Measurements from ENCODE around the gene ZNG1A.
"Not testable (repeated sequence)": the region's sequence is repeated elsewhere in the genome, so short reads cannot be mapped to it uniquely, and the experiment has no call there.

The ZNG1A gene

DNA sequence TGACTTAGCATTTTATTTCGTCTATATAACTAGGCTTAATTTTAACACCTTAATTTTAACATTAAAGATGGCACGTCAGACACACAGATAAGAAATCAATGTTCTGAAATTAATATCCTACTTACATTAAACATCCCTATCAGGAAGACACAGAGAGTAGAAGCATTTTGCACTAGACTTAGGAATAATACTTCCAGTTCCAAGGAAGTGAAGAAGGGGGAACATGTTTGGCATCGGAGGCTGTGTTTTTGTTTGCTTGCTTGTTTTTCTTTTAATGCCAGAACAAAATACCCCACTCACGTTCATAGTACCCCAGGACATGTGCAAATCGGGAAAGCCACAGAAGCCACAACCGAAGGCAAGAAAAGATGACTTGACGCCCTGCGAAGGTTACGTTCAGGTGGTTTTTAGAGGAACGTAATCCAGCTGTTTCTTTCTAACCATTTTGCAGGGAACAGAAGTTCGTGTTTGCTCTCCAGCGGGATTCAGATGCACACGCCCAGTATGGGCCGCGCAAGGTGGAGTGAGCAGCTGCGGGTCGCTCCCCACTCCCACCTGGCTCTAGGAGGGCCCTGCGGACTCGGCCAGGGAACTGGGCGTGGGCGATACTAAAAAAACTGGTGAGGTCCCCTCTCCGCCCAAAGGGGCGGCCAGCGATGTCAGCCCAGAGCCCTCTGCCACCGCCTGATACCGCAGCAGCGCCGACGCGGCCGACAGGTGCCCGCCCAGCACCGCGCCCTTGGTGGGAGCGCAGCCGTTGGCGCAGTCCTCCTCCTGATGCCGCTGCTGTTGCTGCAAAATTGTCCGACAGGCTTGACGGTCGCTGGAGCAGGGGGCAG is 62.4 kb downstream of the ZNG1A start:
- FAIRE-seq; DNase-seq (ENCODE audit: insufficient read length): not testable (repeated sequence)

DNA sequence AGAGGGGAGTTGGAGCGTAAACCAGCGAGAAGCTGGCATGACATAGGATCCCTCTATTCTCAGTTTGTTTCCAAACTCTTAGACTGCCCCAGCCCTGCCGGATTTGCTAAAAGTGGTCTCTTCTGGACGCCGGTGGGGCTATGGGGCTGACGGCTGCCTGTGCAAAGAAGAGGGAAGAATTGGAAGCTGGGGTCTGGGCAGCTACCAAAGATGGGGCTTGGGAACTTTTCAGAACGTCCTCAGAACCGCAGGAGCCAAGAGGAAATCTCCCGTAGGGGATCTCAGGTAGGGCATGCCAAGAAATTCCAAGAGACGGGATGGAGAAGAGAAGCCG is 63.8 kb downstream of the ZNG1A start:
- DNase-seq (ENCODE audit: insufficient read length); FAIRE-seq: not testable (repeated sequence)

DNA sequence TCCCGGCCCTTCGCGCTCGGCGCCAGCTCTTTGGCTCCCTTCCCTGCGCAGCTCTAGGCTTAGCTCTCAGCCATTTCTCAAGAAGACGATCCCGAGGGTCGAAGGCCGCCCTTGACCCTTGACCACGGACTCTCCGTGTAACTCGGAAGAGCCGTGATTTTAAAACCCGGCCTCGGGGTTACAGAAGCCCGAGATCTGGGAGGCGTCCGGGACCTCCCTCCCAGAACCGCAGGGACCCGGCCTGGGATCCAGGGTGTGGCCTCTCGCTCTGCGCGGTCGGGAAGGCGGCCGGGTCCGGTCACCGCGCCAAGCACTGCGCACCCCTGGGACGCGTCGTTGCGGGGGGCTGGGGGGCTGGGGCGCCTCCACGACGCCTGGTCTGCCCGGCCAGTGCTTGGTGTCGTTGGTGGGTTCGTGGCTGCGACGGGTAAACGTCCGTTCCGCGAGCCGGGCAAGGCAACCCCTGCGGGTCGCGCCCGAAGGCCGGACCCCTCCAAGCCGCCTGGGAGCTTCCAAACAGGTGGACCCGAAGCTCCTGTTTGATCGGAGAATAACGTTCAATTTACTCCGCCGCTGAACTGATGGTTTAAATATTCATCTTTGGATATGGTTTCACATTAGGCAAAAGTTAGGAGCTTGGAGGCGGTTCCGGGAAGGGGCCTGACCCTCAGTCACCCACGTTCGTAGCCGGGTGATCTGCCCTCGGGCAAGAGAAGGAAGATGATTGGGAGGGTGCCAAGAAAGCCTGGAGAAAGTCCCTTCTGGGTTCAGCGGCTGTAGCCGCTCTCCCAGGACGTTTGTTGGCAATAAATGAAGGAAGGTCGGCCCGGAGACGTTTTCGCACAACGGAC is 64.4 kb downstream of the ZNG1A start:
- not testable (repeated sequence) for FAIRE-seq; DNase-seq (ENCODE audit: insufficient read length)

- DNase-seq (ENCODE audit: insufficient read length); FAIRE-seq: not testable (repeated sequence)
Observed at GRCh38 chr9:113468-114266, 65.2 kb downstream of the ZNG1A start.

DNA sequence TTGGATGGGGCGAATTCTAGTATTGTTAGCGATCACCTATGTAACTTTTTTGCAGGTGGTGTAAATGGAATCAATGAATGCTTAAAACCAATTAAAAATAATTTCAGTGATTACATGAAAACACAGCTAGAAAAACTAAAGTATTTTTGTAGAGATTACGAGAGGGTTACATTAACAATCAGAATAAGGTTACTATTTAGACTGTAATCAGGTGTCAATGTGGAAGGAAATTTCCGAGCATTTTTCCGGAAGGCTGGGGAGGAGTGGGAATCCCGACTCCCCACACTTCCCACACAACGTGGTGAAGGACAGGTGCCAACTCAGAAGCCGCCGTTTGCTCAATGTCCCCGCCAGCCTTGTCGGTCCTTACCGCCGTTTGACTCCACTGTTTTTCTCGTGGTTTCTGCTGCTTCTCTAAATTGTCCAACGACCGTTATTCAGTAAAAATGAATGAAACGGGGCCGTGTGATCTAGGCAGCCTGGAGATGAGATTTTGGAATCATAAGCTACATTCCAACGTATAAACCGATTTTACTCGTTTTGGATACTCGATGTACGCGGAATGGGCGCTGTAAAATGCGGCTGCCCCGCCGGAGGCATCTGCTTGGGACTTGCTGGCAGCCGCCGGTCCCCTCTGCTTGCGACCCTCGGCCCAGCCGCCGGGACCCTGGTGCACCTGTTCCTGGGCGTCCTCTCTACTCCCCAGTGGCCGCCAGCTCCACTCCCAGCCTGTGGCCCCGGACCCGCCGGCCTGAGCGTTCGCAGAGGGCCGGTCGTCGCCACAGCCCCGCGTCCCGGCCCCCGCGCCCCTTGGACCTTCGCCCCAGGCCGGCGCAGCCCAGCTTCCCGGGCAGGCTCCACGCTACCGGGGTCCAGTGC is 66.0 kb downstream of the ZNG1A start:
- DNase-seq (ENCODE audit: insufficient read length); FAIRE-seq: not testable (repeated sequence)

DNA sequence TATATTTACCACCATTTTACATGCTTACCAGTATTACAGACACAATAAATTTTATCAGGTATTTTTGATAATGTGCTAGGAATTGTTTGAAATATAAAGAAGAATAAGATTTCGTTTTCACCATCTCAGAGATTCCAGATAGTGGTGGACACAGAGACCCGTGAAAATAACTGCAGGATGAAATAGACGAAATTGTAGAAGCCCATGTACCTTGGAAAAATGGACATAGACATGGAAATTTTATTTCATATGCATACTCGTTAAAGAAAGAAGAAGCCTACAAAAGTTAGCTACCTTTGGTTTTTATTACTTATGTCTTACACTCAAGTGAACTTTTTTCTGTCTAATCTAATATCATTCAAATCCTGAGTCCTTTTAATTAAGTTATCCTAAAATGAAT is 68.2 kb downstream of the ZNG1A start:
- not testable (repeated sequence) for FAIRE-seq; DNase-seq (ENCODE audit: insufficient read length)

DNA sequence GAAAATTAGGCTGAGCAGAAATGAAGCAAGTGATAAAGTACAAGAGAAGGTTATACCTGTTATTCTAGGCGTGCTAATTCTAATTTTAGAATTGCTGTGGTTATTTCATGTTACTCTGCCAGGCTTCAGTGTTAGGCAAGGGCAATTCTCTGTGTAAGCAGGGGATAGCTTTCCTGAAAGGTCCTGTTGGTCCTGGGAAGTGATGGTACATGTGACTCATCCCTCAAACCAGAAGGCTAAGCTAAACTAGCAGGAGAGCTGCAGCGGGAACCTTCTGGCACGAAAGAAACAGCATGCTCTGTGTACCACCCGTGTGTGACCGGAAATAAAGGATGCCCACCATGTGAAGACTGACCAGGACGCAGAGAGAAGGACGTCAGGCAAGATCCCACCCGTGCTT is 69.3 kb downstream of the ZNG1A start:
- FAIRE-seq; DNase-seq (ENCODE audit: insufficient read length): not testable (repeated sequence)

GRCh38 chr9:108742-109495 is 69.9 kb downstream of the ZNG1A start:
- DNase-seq (ENCODE audit: insufficient read length); FAIRE-seq: not testable (repeated sequence)

GRCh38 chr9:105991-106390 is 72.9 kb downstream of the ZNG1A start:
- DNase-seq (ENCODE audit: insufficient read length); FAIRE-seq: not testable (repeated sequence)

- not testable (repeated sequence) for DNase-seq (ENCODE audit: insufficient read length)
Observed at GRCh38 chr9:100430-100829, 78.4 kb downstream of the ZNG1A start.

GRCh38 chr9:99867-100266 is 79.0 kb downstream of the ZNG1A start:
- not testable (repeated sequence) for FAIRE-seq; DNase-seq (ENCODE audit: insufficient read length)

More at GRCh38 chr9:100430-100829, 78.4 kb downstream of the ZNG1A start:
- not testable (repeated sequence) for FAIRE-seq

GRCh38 chr9:98775-99174 is 80.1 kb downstream of the ZNG1A start:
- FAIRE-seq; DNase-seq (ENCODE audit: insufficient read length): not testable (repeated sequence)

DNA sequence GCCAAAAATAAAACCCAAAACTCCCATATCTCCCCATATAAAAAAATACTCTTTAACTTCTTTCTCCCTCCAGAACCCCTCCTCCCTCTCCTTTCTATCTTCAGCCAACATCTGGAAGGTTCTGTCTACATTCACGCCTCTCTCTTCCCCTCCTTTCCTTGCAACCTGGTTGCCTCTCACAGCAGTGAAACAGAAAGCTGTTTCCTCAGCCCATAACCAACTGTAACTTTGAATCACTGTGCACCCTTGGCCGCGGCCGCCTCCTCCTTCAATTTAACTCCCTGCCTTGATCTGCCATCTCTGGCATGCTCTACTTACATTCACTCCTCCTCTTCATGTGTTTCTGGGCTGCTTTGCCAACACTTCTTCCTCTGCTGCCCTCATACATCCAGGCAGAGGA is 83.9 kb downstream of the ZNG1A start:
- not testable (repeated sequence) for FAIRE-seq; DNase-seq (ENCODE audit: insufficient read length)

DNA sequence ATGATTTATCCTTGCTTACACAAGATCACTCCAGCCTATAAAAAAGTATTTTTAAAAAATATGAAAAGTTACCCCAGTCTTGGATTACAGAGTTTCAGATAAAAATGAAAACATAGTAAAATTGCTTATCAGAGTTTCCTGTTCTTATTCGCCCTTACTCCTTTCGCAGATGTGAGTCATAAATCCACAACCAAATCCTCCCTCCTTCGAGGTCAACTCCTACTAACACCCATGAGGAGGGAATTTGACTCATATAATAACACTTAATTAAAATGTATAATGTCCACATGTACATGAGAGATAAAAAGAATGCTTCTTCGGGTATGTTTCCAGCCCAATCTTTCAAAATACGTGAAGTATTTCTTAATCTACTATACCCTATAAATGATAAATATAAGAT is 84.5 kb downstream of the ZNG1A start:
- not testable (repeated sequence) for FAIRE-seq; DNase-seq (ENCODE audit: insufficient read length)

- FAIRE-seq; DNase-seq (ENCODE audit: insufficient read length): not testable (repeated sequence)
Observed at GRCh38 chr9:93909-94308, 84.9 kb downstream of the ZNG1A start.

DNA sequence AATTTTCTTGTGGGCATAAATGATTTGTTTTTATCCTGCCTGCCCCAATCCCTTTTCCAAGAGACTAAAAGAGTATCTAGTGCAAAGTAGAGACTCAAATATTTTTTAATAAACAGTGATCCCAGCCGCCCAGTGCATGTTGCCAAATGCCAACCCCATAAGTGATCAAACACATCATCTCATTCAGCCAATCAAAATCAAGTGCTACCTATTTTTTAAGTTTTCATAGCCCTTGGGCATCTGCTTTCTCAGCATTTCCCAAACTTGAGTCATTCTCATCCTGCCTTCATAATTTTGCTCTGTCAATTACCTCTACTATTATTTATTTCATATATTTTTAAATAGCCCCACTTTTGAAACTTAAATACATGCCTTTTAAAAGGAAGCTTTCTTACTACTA is 88.0 kb downstream of the ZNG1A start:
- DNase-seq (ENCODE audit: insufficient read length); FAIRE-seq: not testable (repeated sequence)

DNA sequence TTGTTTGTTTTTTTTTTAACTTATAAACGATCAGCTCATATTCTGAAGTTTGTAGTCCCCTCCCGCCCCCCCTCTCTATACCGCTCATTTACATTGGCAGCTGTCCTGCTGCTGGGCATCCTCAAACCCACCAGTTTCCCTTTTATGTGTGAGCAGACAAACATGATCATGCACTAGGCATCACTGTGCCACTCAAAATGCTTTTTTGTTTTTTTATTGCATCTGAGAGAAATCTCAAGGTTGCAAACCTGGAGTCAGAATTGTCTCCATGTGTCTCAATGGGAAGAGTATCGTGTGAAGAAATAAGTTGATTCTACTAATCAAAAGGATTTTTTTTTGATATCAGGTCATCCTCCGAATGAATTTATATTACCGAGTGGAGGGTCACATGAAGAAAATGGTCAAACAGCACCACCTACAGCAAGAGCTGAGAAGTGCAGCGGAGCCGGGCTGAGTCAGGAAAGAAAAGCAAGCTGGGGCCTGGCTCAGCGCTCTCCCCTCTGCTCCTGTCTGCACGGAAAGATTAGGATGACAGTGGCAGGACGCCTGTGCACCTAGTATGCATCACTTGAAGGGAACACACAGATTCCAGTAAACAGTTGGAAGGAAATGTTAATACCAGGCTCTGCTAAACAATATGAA is 90.3 kb downstream of the ZNG1A start:
- not testable (repeated sequence) for DNase-seq (ENCODE audit: insufficient read length); FAIRE-seq

- FAIRE-seq; DNase-seq (ENCODE audit: insufficient read length): not testable (repeated sequence)
Observed at GRCh38 chr9:87860-88259, 91.0 kb downstream of the ZNG1A start.
